Kidney epithelial cell (primary cell): ENCODE results near the gene NAA25. TPM values are rescaled to one million over a fixed set of nuclear protein-coding genes. Genes with fewer than 3 reads are reported as not detected.

Source experiments
- DNase-seq: peaks from one replicate; pipeline ENCODE4 v3.0.0-alpha.2; 2010; ENCODE audit warnings: low read depth
- H3K27me3 ChIP-seq: 2 replicates; pipeline ENCODE4 v1.6.0; 2011; ENCODE audit warnings: low read length; ENCODE audit not compliant: control insufficient read depth, insufficient read depth
- H3K36me3 ChIP-seq: 2 replicates; pipeline ENCODE4 v1.5.1; 2011; ENCODE audit warnings: low read length; ENCODE audit not compliant: control insufficient read depth, insufficient read depth
- H3K4me3 ChIP-seq: 2 replicates; pipeline ENCODE4 v1.5.1; 2011; ENCODE audit warnings: low read depth, mild to moderate bottlenecking, control low read depth, low read length
- total RNA-seq: library from RNA; depleted of rRNA; stranded (reverse); fragments of >200 nt; gene quantifications from 2 replicates; pipeline ENCODE4 v1.2.3, GENCODE V29; 2015
- TF ChIP-seq, protein P1 (sequence below): IDR thresholded peaks from 2 replicates; pipeline ENCODE4 v1.5.1; 2011; ENCODE audit warnings: mild to moderate bottlenecking, moderate library complexity, low read length, control low read depth, inconsistent platforms; ENCODE audit not compliant: insufficient read depth, poor library complexity, severe bottlenecking

The NAA25 gene
- total RNA-seq, 1 donor from 2014 or later = 17.2 TPM

DNA sequence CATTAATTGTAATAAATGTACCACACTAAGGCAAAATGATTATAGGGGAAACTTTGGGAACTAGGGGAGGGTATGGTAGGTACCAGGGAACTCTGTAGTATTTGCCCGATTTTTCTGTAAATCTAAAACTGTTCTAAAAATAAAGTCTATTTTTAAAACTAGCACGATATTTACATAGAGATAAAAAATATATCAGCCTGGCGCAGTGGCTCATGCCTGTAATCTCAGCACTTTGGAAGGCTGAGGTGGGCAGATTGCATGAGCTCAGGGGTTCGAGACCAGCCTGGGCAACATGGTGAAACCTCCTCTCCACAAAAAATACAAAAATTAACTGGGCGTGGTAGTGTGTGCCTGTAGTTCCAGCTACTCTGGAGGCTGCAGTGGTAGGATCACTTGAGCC, 128.0 kb downstream of the NAA25 start:
- Histone ChIP-seq H3K27me3 (no peaks in the 10 kb centered on the region), H3K36me3 (no peaks in the 10 kb centered on the region), H3K4me3 (no peak overlapping the region)
- no peak for DNase-seq
- TF ChIP-seq, protein P1, sequence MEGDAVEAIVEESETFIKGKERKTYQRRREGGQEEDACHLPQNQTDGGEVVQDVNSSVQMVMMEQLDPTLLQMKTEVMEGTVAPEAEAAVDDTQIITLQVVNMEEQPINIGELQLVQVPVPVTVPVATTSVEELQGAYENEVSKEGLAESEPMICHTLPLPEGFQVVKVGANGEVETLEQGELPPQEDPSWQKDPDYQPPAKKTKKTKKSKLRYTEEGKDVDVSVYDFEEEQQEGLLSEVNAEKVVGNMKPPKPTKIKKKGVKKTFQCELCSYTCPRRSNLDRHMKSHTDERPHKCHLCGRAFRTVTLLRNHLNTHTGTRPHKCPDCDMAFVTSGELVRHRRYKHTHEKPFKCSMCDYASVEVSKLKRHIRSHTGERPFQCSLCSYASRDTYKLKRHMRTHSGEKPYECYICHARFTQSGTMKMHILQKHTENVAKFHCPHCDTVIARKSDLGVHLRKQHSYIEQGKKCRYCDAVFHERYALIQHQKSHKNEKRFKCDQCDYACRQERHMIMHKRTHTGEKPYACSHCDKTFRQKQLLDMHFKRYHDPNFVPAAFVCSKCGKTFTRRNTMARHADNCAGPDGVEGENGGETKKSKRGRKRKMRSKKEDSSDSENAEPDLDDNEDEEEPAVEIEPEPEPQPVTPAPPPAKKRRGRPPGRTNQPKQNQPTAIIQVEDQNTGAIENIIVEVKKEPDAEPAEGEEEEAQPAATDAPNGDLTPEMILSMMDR = no peak

DNA sequence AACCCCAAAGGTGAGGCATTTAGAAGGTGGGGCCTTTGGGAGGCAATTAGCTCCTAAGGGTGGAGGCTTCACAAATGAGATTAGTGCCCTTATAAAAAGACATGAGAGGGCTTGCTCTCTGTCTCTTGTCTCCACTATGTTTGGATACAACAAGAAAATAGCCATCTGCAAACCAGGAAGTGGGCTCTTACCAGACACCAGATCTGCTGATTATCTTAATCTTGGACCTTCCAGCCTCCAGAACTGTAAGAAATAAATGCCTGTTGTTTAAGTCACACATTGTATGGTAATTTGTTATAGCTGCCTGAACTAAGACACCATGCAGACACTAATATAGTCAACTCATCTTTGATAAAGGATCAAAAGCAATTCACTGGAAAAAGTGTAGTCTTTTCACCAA, 130.0 kb downstream of the NAA25 start:
- H3K36me3 ChIP-seq = no peaks in the 10 kb centered on the region
- DNase-seq = no peak
- no peaks in the 10 kb centered on the region for H3K27me3 ChIP-seq
- no peak overlapping the region for H3K4me3 ChIP-seq
- TF ChIP-seq, protein P1 = no peak

DNA sequence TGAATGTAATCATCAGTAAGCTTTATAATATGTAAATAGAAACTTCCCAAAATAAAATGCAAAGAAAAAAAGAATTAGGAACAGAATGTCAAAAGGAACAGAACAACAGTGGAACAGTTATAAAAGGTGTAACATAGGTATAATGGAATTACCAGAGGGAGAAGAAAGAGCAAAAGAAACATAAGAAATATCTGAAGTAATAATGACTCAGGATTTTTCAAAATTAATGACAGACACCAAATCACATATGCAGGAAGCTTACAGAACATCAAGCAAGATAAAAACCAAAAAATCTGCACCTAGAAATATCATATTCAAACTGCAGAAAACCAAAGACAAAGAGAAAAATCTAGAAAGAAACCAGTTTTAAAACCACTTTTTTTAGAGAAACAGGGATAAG, 131.7 kb downstream of the NAA25 start:
- TF ChIP-seq, protein P1 = no peak
- Histone ChIP-seq H3K36me3 (no peaks in the 10 kb centered on the region), H3K27me3 (no peaks in the 10 kb centered on the region), H3K4me3 (no peak overlapping the region)
- no peak for DNase-seq

Other genes starting within 250 kb of the NAA25 start
- 8.2 and 10.7 TPM in 2 replicates for gene TMEM116, start 95.6 kb downstream of the NAA25 start, total RNA-seq
- 86.4 and 95.8 TPM in 2 replicates for gene ERP29, start 95.4 kb downstream of the NAA25 start, total RNA-seq
- 25.4 and 30.3 TPM in 2 replicates for gene TRAFD1, start 16.8 kb upstream of the NAA25 start, total RNA-seq